Activated T-cell treated with anti-CD3 and anti-CD28 coated beads for 1 hour (primary cell): ENCODE measurements around the gene PIP5KL1.
A peak's percentile ranks its signal among the peaks of the same experiment; 100 is the strongest.

Experiments
- DNase-seq: peaks from one replicate; pipeline ENCODE4 v3.0.0-alpha.2; 2020; ENCODE audit warnings: low read depth

PIP5KL1 gene

DNA sequence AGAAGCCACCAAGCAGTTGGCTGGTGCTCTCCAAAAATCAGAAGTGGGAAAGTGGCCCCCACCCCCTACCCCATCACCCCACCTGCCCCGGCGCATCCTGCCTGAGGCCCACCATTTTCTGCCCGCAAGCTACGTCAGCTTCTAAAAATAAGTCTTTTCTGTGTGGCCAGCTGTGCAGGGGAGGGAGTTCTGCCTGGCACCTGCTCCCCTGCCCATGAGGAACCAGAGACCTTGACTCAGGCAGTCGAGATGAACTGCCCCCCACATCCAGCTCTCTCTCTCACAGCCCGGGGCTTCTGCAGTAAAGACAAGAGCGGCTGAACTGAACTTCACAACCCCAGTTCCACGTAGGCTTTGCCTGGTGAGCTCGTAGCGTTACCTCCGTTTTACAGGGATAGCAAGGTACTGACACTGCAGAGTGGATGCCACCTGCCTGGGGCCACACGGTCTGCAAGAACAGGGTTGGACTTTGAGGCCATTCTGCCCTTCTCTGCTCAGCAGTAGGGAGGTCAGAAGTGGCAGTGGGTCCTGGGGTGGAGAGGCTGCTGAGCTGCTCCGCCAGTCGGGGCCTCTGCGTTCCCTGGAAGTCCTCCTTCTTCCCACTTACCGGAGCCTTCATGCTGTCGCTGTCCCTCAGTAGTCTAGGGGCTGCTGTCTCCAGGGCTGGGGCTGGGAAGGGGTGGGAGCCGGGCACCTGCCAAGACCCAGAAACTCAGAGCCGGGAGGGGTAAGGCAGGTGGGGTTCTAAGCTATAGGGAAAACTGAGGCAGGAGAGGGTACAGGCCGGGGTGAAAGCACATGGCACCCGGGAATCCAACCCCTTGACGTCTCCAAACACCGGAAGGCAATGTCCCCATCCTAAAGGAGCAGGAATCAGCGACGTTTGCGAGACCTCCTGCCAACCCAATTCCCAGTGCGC is 14.5 kb downstream of the PIP5KL1 start:
- no peak for DNase-seq

- no peak for DNase-seq
Measured at GRCh38 chr9:127915325-127915752, 15.2 kb downstream of the PIP5KL1 start.

DNA sequence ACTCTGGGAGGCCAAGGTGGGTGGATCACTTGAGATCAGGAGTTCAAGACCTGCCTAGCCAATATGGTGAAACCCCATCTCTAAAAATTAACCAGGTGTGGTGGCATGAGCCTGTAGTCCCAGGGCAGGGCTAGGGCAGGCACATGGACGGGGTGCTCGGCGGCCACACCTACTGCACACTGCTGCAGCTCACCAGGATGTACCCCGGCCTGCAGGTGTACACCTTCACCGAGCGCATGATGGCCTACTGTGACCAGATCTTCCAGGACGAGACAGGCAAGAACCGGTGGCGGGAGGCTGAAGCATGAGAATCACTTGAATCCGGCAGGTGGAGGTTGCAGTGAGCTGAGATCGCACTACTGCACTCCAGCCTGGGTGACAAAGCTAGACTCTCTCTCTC is 16.9 kb downstream of the PIP5KL1 start:
- no peak for DNase-seq

GRCh38 chr9:127912882-127913281 is 17.7 kb downstream of the PIP5KL1 start:
- no peak for DNase-seq

DNA sequence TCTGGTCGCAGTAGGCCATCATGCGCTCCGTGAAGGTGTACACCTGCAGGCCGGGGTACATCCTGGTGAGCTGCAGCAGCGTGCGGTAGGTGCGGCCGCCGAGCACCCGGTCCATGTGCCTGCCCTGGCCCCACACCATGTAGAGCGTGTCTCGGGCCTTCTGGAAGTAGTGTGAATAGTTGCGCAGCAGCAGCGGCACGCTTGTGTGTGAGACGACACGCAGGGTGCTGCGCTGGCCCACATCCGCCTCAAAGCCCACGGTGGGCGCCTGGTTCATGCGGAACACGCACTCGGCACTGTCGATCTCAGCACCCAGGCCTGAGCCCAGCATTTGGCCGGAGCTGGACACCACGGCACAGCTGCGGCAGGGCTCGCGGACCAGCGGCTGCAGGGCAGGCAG is 18.3 kb downstream of the PIP5KL1 start:
- DNase-seq: no peak

DNA sequence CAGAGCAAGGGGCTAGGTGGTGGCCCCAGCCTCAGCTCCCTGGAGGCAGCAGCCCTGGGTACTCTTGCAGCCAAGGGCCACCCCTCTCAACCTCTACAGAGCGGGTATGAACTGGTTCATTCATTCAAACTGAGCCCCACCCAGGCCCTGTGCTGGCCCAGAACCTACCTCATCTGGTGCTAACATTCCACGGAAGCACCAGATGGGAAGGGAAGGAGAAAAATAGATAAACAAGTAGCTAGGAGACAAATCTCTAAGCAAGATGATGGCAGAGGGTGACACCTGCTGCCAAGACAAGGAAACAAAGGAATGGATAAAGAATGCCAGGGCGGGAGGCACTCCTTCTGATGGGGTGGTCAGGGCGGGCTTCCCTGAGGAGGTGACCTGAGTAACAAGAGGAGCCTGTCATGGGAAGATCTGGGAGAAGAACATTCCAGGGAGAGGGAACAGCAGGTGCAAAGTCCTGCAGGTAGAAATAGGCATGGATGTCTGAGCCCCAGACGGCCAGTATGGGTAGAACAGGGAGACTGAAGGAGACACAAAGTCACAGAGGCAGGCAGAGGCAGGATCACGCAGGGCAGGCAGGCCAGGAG is 19.9 kb downstream of the PIP5KL1 start:
- no peak for DNase-seq

DNA sequence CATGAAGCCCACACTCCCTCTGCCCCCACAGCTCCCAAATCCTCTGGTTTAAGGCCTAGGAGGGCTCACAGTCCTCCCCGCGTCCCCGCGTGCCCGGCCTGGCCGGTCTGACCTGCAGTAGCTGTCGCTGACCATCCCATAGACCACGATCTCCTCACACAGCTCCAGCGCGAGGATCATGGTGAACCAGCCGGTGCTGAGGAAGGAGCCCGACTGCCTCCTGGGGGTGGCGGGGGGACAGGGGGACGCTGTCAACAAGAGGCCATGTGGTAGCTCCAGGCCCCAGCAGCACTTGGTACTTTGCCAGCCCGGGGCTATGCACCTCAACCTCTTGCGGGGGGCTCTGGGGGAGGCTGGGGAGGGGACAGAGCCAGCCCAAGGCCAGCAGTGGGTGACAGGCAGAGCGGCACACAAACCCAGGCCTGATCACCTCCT is 20.7 kb downstream of the PIP5KL1 start:
- DNase-seq: no peak

GRCh38 chr9:127908660-127908926 is 22.0 kb downstream of the PIP5KL1 start:
- DNase-seq: no peak

DNA sequence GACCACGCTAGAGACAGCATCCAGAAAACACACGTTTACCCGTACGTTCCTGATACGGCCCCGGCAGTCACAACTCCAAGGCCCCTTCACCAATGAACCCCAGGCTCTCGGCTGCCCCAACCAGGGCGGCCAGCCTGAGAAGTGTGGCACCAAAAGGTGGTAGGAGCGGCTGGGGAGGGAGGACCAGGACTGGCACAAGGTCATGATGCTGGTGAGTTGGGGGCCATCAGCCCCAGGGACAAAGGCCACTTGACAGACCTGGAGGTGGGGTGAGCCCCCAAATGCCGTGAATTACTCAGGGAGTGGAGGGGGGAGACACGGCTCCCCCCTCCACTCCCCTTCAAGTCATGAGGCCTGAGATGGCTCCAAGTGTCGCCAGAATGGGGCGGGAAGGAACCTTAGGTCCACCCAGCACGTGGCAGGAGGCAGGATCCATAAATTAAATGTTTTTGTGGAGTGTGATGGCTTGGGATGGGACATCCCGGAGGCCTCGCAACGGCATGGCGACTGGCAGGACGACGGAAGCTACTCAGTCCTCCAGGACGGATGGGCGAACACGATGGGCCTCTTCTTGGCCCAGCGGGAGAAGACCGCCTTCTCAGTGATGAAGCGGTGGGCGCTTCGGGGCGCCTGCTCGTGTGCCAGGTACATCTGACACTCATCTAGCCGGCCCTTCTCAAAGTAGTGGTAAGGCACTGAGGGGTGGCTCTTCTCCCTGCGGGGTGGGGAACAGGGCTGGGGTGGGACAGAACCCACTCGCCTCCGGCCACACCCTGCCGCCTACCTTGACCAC is 22.5 kb downstream of the PIP5KL1 start:
- DNase-seq: no peak

DNA sequence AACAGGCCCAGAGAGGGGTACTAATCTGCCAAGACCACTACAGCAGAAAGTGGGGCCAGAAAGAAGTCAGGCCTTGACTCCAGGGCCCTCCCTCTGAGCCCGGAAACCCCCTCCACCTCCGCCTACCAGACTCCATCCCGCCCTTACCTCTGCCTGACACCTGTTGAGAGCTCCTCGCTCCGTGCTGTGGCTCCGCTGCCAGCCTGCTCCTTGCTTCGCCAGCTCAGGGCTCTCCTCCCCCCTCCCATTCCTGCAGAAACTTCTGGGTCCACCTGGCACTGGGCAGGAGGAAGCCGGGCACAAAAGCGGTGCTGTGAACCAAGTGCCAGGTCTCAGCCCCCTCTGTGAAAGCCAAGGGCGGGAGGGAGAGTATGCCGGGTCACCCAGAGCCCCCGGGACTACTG is 24.8 kb downstream of the PIP5KL1 start:
- DNase-seq: peak; percentile 57

DNA sequence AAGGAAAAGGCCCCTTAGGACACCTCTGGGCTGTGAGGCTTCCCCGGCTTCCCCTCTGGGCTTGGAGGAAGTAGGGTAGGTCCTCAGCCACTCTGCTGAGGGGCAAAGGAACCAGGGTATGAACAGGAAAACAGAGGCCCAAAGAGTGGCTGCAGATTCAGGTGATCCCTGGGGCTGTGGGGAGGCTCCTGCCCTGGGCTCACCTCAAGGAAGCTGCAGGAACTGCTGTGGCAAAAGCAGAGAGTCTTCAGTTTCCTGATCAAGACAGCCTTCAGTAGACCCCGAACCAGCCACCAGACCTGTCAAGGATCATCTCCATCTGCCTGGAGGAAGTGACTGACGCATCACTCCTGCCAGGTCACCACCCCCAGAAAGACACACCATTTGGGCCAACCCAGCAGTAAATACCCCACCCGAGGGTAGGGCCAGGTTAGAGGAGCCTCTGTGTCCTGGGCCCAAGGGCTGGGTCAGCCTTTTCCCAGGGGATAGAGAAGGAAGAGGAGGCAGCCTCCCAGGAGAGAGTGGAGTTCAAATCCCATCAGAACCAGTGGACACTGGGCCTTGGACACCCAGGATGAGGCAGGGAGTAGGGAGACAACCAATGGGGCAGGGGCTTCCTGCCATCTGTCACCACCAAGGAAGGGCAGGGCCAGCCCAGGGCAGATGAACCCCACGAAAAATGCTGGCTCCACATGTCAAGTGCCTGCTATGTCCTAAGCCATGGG is 25.4 kb downstream of the PIP5KL1 start:
- peak; percentile 50 for DNase-seq

DNA sequence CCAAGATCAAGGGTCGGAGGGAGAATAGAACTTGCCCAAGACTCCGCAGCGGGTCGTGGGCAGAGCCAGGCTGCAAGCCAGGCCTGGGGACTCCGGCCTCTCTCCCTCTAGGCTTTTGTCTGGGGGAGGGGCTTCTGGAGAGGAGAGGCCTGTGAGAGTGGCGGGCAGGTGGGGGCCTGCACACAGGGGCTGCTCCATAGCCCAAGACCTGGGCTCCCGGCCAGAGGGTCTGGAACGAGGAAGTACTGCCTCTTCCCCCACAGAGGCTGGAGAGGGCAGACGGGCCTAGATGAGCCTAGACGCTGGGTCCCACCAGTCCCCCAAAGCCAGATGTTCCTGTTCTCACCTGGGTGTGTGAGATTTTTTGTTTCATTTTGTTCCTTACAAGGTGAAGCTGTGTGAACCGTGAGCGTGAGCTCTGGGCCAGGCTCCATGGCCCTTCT is 26.0 kb downstream of the PIP5KL1 start:
- no peak for DNase-seq

DNA sequence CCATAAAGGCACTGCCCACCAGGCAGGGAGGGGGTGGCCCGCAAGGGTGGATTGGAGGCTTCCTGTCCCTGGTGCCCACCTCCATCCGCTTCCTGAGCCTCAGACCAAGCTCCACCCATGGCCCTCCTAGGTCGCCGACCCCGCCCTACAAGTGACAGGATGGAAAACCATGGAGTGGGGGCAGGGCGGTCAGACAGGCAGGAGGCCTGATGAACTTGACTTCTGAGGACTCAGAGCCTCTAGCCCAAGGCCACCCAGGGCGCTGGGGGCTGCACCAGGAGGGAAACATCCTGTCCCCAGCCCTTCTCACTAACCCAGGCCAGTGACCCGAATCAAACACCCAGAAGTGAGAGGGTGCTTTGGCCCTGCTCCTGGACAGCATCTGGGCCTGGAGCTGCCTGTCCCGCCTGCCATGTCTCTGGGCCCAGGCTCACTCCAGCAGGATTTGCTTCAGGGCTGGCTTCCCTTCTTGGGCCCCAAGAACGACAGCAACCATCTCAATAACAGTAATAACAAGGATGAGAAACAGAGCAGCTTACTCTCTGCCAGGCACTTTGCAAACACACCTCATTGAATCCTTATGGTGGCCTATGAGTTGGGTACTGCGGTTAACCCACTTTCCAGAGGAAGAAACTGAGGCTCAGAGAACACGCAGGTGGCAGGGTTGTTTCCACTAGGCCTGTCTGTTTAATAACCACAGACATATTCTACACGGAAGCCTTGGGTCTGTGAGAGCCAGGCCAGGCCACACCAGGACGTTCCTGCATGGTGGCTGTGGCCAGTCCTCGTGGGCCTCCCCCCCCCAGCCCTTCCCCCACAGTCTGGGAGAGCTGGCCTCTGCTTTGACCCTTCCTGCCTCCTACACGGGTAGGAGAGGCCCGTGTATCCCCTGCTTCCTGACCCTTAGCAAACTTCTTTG is 26.8 kb downstream of the PIP5KL1 start:
- DNase-seq: peak; percentile 66

GRCh38 chr9:127899128-127899943 is 31.2 kb downstream of the PIP5KL1 start, which contains the start of gene ST6GALNAC6:
Gene ST6GALNAC6, minus strand, starts transcription at chr9:127899603. Its CDS starts 1,622 bp downstream, at chr9:127897981.
- peak; percentile 61 for DNase-seq

DNA sequence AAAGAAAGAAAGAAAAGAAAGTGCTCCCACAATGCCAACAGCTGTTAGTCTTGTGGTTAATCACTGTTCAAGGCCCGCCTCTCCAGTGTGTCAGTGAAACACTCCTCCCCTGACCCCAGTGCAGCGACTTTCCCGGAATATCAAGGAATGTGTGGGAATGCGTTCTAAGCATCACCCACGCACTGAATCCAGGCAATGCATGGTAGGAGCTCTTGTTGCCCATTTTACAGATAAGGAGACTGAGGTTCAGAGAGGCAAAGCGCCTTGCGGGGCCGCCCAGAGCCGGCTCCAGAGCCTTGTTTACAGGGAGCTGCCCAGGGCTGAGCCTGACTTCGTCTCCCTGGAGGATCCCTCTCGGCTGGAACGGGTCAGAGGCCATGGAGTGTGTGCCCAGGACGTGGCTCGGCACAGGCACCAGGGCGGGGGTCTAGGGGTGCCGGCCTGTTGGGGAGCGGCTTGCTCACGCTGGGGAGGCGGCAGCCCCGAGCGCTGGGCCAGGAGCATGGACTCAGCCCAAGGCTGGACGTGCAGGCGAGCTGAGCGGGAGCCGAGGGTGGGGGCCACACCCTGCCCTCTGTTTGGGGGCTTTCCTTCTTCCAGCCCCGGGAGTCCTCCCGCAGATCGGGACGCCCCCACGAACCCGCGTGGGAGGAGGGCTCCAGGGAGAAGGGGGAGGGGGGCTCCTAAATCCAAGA is 32.0 kb downstream of the PIP5KL1 start:
- DNase-seq: no peak

DNA sequence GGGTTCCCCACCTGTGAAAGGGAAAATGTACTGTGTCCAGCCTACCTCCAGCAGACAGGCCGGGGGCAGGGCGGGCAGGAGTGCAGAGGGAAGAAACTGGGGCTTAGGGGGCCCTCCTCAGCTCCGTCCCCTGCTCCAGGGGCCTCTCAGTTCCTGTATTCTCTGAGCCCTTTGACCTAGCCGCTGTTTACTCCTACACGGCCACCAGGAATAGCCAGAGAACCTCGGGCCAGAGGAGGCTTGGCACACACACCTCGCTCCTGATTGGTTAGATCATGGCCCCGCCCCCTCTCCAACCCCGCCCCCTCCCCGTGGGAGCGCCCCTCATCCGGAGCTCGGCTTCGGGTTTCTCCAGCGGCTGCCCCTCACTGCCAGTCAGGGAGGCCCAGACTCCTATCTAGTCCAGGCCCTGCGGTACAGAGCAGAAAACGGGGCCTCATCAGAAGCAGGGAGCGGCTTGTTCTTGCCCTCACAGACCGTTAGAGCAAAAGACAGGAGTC is 33.3 kb downstream of the PIP5KL1 start:
- no peak for DNase-seq

DNA sequence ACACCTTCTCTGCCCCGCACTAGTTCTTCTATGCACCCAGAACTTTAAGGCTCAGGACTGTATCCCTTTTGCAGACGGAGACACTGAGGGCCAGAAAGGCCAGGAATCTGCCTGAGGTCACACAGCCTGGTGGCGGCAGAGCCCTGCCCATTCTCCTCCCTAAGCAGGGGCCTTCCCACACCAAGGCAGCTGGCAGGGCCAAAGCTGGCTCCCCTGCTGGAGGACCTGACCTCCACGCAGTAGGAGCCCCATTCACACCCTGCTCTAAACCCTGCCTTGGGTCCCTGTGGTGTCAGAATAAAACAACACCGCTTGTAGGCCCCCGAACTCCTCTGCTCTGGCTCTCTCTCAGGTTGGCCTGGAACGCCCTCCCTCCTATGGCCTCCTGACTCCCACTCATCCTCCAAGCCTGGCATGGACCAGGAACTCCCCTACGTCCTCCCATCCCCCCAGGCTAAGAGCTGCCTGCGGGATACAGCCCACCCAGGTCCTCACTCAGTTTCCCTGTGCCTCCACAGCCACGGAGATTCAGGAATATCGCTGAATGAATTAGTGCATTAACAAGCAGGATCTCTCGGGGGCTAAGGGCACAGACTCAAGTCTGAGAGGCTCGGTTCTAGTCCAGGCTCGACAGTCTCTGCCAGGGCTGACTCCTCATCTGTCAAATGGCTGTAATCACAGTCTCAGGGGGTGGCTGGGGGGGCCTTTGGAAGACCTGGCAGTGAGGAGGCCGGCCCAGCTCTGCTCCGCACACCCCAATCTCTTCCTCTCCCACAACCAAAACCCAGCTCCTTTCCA is 34.0 kb downstream of the PIP5KL1 start:
- DNase-seq: no peak

- no peak for DNase-seq
Measured at GRCh38 chr9:127895811-127896210, 34.8 kb downstream of the PIP5KL1 start.
